Liver (tissue), 9 donors: ENCODE measurements around the gene TNS3. TPM values are rescaled to one million over a fixed set of nuclear protein-coding genes. Genes with fewer than 3 reads are reported as not detected.
A peak's percentile ranks its signal among the peaks of the same experiment; 100 is the strongest.

Experiments
- DNase-seq: peaks from one replicate; pipeline ENCODE4 v3.0.0-alpha.2; 2017; ENCODE audit warnings: low spot score
- H3K27ac ChIP-seq, 2 donors: one replicate each; pipeline ENCODE4 v1.7.0; 2013; ENCODE audit warnings: inconsistent platforms in 2 of 2, low read length in 2 of 2, control low read depth in 1 of 2, low read depth in 1 of 2, mild to moderate bottlenecking in 1 of 2
- H3K27me3 ChIP-seq, 4 donors: one replicate each; pipeline versions ENCODE4 v1.6.1 to v1.7.0; 2013; ENCODE audit warnings: low read length in 3 of 4, inconsistent platforms in 1 of 4, mild to moderate bottlenecking in 1 of 4, moderate library complexity in 1 of 4; ENCODE audit not compliant: control insufficient read depth in 4 of 4, insufficient read depth in 4 of 4
- H3K36me3 ChIP-seq, 4 donors: one replicate each; pipeline versions ENCODE4 v1.6.1 to v1.7.0; 2013; ENCODE audit warnings: low read length in 3 of 4, mild to moderate bottlenecking in 3 of 4, low read depth in 1 of 4, moderate library complexity in 1 of 4; ENCODE audit not compliant: control insufficient read depth in 4 of 4, insufficient read depth in 3 of 4
- H3K4me1 ChIP-seq, 4 donors: one replicate each; pipeline versions ENCODE4 v1.6.1 to v1.7.0; 2013; ENCODE audit warnings: low read length in 3 of 4, mild to moderate bottlenecking in 3 of 4, moderate library complexity in 1 of 4; ENCODE audit not compliant: control insufficient read depth in 4 of 4, insufficient read depth in 4 of 4
- H3K4me3 ChIP-seq, 3 donors: one replicate each; pipeline versions ENCODE4 v1.6.1 to v1.7.0; 2013; ENCODE audit warnings: low read length in 3 of 3, control low read depth in 1 of 3, low read depth in 1 of 3, mild to moderate bottlenecking in 1 of 3
- H3K9ac ChIP-seq, 2 donors: one replicate each; pipeline ENCODE4 v1.7.0; 2013; ENCODE audit warnings: low read length in 2 of 2, mild to moderate bottlenecking in 2 of 2, moderate library complexity in 2 of 2, control low read depth in 1 of 2, low read depth in 1 of 2
- H3K9me3 ChIP-seq, 4 donors: one replicate each; pipeline versions ENCODE4 v1.6.1 to v1.7.0; 2013; ENCODE audit warnings: low read length in 3 of 4; ENCODE audit not compliant: control insufficient read depth in 4 of 4
- EGR1 ChIP-seq, 2 donors: IDR thresholded peaks; 2 replicates each; pipeline ENCODE4 v1.6.1; 2016 to 2018; ENCODE audit warnings: antibody characterized with exemption in 2 of 2, low read depth in 2 of 2
- FOXA1 ChIP-seq: IDR thresholded peaks from 2 replicates; pipeline ENCODE4 v1.6.1; 2016; ENCODE audit warnings: antibody characterized with exemption
- FOXA2 ChIP-seq: IDR thresholded peaks from 2 replicates; pipeline ENCODE4 v1.6.1; 2016; ENCODE audit warnings: antibody characterized with exemption
- GABPA ChIP-seq, 2 donors: IDR thresholded peaks in 1 of 2; conservative IDR thresholded peaks in 1 of 2; 2 replicates each; pipeline ENCODE4 v1.6.1; 2016; ENCODE audit warnings: antibody characterized with exemption in 2 of 2, mild to moderate bottlenecking in 1 of 2, moderate library complexity in 1 of 2
- HNF4A ChIP-seq, 2 donors: conservative IDR thresholded peaks; 2 replicates each; pipeline ENCODE4 v1.6.1; 2016; ENCODE audit warnings: antibody characterized with exemption in 2 of 2, mild to moderate bottlenecking in 2 of 2
- HNF4G ChIP-seq: IDR thresholded peaks from 2 replicates; pipeline ENCODE4 v1.6.1; 2016; ENCODE audit warnings: antibody characterized with exemption
- JUND ChIP-seq, 2 donors: IDR thresholded peaks; 2 replicates each; pipeline ENCODE4 v1.6.1; 2016; ENCODE audit warnings: antibody characterized with exemption in 2 of 2
- NR2F2 ChIP-seq: IDR thresholded peaks from 2 replicates; pipeline ENCODE4 v1.6.1; 2016; ENCODE audit warnings: antibody characterized with exemption
- RAD21 ChIP-seq, 2 donors: IDR thresholded peaks; 2 replicates each; pipeline ENCODE4 v1.6.1; 2016; ENCODE audit warnings: antibody characterized with exemption in 2 of 2, mild to moderate bottlenecking in 2 of 2
- REST ChIP-seq: IDR thresholded peaks from 2 replicates; pipeline ENCODE4 v1.6.1; 2016; ENCODE audit warnings: antibody characterized with exemption, mild to moderate bottlenecking
- RXRA ChIP-seq, 2 donors: IDR thresholded peaks; 2 replicates each; pipeline ENCODE4 v1.6.1; 2017 to 2018; ENCODE audit warnings: antibody characterized with exemption in 2 of 2, mild to moderate bottlenecking in 1 of 2
- SP1 ChIP-seq: IDR thresholded peaks from 2 replicates; pipeline ENCODE4 v1.6.1; 2018; ENCODE audit warnings: antibody characterized with exemption, mild to moderate bottlenecking
- TAF1 ChIP-seq: conservative IDR thresholded peaks from 2 replicates; pipeline ENCODE4 v1.6.1; 2016; ENCODE audit warnings: antibody characterized with exemption, mild to moderate bottlenecking
- YY1 ChIP-seq: IDR thresholded peaks from 2 replicates; pipeline ENCODE4 v1.6.1; 2016; ENCODE audit warnings: antibody characterized with exemption, mild to moderate bottlenecking
- WGBS: extraction: QIAGEN DNeasy Blood & Tissue Kit; methylation state at CpG from one replicate; pipeline ENCODE4 v1.1.7; 2013; 5-methylcytosine and 5-hydroxymethylcytosine counted together
- polyA plus RNA-seq, 2 donors: library from polyadenylated mRNA; stranded (reverse) in 1 of 2; unstranded in 1 of 2; fragments of 200-250 nt in 1 of 2; fragments of >200 nt in 1 of 2; fragmentation: Nextera tagmentation in 1 of 2; extraction: Ambion mirVana in 1 of 2; gene quantifications; one replicate each; pipeline versions ENCODE4 v1.2.1 to v1.2.3, GENCODE V29; 2013 to 2015
- total RNA-seq, 2 donors: library from RNA; depleted of rRNA; stranded (reverse); fragments of >200 nt; gene quantifications; one replicate each; pipeline ENCODE4 v1.2.3, GENCODE V29; 2014
- TF ChIP-seq, protein P1 (sequence below): fragments of 150-350 bp; IDR thresholded peaks from 2 replicates; pipeline ENCODE4 v1.5.1; 2017; ENCODE audit warnings: improper control_type of control experiment, low read depth, low read length; ENCODE audit not compliant: missing input control
- TF ChIP-seq, protein P2 (sequence below): IDR thresholded peaks from 2 replicates; pipeline ENCODE4 v1.6.1; 2016; ENCODE audit warnings: antibody characterized with exemption
- TF ChIP-seq, protein P3 (sequence below): IDR thresholded peaks from 2 replicates; pipeline ENCODE4 v1.6.1; 2016; ENCODE audit warnings: antibody characterized with exemption
- TF ChIP-seq, protein P4 (sequence below): IDR thresholded peaks from 2 replicates; pipeline ENCODE4 v1.6.1; 2016; ENCODE audit warnings: antibody characterized with exemption
- donor health status: healthy.
- donor health status: healthy.
- donor health status: healthy.
- donor health status: healthy.
- donor health status: healthy.

TNS3 gene
- total and polyA plus RNA-seq, 4 donors: 16.8 to 100 (median 29.5) TPM

DNA sequence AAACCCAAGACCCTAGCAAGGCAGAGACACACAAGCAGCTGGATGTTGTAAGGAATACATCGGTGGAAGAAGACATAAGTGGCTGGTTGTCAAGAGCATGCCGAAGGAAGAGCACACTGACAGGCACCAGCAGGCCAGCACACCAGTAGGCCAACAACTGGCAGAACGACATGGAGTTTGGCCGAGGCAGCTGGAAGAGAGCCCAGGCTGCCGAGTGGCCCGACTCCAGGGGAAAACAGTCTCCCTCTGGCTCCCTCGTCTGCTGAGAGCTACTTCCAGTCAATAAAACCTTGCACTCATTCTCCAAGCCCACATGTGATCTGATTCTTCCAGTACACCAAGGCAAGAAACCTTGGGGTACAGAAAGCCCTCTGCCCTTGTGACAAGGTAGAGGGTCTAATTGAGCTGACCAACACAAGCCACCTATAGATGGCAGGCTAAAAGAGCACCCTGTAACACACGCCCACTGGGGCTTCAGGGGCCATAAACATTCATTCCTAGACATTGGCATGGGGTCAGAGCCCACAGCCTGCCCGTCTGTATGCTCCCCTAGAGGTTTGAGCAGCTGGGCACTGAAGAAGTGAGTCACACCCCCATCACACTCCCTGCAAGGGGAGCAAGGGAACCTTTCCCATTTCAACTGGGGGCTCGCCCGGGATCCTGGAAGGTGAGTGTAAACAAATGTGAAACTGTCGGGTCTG, 14.7 kb upstream of the TNS3 start:
- Histone ChIP-seq H3K27me3 (no peaks in the 10 kb centered on the region), H3K4me3 (no peak overlapping the region), H3K9ac (no peak overlapping the region), H3K4me1 (peaks cover 3 to 27% (median 16%) of the 10 kb centered on the region in 4 donors), H3K27ac (peak overlapping the region in 1 of 2 donors; percentile 19), H3K9me3 (no peaks in the 10 kb centered on the region), H3K36me3 (no peaks in the 10 kb centered on the region)
- no peak for DNase-seq
- WGBS: 46% methylated on average over 12 of the region's 12 CpGs
- TF ChIP-seq HNF4G (no peak), RAD21 (IDR thresholded peaks at IDR 0.05) (peak; percentile 43 to 73), EGR1 (IDR thresholded peaks at IDR 0.05; ENCODE audit: low read depth in 2 of 2) (no peak), RXRA (IDR thresholded peaks at IDR 0.05) (peak; percentile 20 to 47), GABPA (IDR thresholded peaks at IDR 0.05 in 1 of 2, conservative IDR thresholded peaks at IDR 0.05 in 1 of 2) (no peak), SP1 (peak; percentile 44), NR2F2 (no peak), FOXA2 (no peak), HNF4A (conservative IDR thresholded peaks at IDR 0.05) (peak; percentile 49 to 57), FOXA1 (no peak)
- TF ChIP-seq, protein P1, sequence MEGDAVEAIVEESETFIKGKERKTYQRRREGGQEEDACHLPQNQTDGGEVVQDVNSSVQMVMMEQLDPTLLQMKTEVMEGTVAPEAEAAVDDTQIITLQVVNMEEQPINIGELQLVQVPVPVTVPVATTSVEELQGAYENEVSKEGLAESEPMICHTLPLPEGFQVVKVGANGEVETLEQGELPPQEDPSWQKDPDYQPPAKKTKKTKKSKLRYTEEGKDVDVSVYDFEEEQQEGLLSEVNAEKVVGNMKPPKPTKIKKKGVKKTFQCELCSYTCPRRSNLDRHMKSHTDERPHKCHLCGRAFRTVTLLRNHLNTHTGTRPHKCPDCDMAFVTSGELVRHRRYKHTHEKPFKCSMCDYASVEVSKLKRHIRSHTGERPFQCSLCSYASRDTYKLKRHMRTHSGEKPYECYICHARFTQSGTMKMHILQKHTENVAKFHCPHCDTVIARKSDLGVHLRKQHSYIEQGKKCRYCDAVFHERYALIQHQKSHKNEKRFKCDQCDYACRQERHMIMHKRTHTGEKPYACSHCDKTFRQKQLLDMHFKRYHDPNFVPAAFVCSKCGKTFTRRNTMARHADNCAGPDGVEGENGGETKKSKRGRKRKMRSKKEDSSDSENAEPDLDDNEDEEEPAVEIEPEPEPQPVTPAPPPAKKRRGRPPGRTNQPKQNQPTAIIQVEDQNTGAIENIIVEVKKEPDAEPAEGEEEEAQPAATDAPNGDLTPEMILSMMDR: peak; percentile 10
- TF ChIP-seq, protein P2, sequence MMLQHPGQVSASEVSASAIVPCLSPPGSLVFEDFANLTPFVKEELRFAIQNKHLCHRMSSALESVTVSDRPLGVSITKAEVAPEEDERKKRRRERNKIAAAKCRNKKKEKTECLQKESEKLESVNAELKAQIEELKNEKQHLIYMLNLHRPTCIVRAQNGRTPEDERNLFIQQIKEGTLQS: no peak
- TF ChIP-seq, protein P3, sequence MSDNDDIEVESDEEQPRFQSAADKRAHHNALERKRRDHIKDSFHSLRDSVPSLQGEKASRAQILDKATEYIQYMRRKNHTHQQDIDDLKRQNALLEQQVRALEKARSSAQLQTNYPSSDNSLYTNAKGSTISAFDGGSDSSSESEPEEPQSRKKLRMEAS: peak; percentile 17

GRCh38 chr7:47594406-47594805, 12.5 kb upstream of the TNS3 start:
- Histone ChIP-seq H3K27ac (no peak overlapping the region), H3K9ac (no peak overlapping the region), H3K36me3 (no peaks in the 10 kb centered on the region), H3K4me1 (peaks cover 2 to 11% (median 5%) of the 10 kb centered on the region in 4 donors), H3K9me3 (no peaks in the 10 kb centered on the region), H3K27me3 (no peaks in the 10 kb centered on the region), H3K4me3 (no peak overlapping the region)
- WGBS: 73% methylated on average over 3 of the region's 3 CpGs
- no peak for TF ChIP-seq NR2F2
- TF ChIP-seq, protein P3: no peak
- no peak for TF ChIP-seq SP1
- TF ChIP-seq, protein P1: no peak
- no peak for TF ChIP-seq REST
- no peak for TF ChIP-seq GABPA (IDR thresholded peaks at IDR 0.05 in 1 of 2, conservative IDR thresholded peaks at IDR 0.05 in 1 of 2)
- no peak for TF ChIP-seq HNF4A (conservative IDR thresholded peaks at IDR 0.05)
- no peak for TF ChIP-seq JUND (IDR thresholded peaks at IDR 0.05)
- TF ChIP-seq RAD21 (IDR thresholded peaks at IDR 0.05): no peak
- TF ChIP-seq FOXA1: no peak
- no peak for TF ChIP-seq YY1
- TF ChIP-seq RXRA (IDR thresholded peaks at IDR 0.05): no peak
- TF ChIP-seq TAF1: no peak
- TF ChIP-seq, protein P2: no peak
- TF ChIP-seq, protein P4, sequence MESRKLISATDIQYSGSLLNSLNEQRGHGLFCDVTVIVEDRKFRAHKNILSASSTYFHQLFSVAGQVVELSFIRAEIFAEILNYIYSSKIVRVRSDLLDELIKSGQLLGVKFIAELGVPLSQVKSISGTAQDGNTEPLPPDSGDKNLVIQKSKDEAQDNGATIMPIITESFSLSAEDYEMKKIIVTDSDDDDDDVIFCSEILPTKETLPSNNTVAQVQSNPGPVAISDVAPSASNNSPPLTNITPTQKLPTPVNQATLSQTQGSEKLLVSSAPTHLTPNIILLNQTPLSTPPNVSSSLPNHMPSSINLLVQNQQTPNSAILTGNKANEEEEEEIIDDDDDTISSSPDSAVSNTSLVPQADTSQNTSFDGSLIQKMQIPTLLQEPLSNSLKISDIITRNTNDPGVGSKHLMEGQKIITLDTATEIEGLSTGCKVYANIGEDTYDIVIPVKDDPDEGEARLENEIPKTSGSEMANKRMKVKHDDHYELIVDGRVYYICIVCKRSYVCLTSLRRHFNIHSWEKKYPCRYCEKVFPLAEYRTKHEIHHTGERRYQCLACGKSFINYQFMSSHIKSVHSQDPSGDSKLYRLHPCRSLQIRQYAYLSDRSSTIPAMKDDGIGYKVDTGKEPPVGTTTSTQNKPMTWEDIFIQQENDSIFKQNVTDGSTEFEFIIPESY: no peak
- TF ChIP-seq EGR1 (IDR thresholded peaks at IDR 0.05; ENCODE audit: low read depth in 2 of 2): no peak
- no peak for DNase-seq
